ENCODE measurements around the gene RAD54L2.
A peak's percentile ranks its signal among the peaks of the same experiment; 100 is the strongest.
"Not testable (repeated sequence)": the region's sequence is repeated elsewhere in the genome, so short reads cannot be mapped to it uniquely, and the experiment has no call there.

The RAD54L2 gene, protein sequence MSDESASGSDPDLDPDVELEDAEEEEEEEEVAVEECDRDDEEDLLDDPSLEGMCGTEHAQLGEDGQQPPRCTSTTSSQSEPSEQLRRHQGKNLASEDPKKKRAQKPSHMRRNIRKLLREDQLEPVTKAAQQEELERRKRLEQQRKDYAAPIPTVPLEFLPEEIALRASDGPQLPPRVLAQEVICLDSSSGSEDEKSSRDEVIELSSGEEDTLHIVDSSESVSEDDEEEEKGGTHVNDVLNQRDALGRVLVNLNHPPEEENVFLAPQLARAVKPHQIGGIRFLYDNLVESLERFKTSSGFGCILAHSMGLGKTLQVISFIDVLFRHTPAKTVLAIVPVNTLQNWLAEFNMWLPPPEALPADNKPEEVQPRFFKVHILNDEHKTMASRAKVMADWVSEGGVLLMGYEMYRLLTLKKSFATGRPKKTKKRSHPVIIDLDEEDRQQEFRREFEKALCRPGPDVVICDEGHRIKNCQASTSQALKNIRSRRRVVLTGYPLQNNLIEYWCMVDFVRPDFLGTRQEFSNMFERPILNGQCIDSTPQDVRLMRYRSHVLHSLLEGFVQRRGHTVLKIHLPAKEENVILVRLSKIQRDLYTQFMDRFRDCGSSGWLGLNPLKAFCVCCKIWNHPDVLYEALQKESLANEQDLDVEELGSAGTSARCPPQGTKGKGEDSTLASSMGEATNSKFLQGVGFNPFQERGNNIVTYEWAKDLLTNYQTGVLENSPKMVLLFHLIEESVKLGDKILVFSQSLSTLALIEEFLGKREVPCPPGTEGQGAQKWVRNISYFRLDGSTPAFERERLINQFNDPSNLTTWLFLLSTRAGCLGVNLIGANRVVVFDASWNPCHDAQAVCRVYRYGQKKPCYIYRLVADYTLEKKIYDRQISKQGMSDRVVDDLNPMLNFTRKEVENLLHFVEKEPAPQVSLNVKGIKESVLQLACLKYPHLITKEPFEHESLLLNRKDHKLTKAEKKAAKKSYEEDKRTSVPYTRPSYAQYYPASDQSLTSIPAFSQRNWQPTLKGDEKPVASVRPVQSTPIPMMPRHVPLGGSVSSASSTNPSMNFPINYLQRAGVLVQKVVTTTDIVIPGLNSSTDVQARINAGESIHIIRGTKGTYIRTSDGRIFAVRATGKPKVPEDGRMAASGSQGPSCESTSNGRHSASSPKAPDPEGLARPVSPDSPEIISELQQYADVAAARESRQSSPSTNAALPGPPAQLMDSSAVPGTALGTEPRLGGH (N-terminal part only)

DNA sequence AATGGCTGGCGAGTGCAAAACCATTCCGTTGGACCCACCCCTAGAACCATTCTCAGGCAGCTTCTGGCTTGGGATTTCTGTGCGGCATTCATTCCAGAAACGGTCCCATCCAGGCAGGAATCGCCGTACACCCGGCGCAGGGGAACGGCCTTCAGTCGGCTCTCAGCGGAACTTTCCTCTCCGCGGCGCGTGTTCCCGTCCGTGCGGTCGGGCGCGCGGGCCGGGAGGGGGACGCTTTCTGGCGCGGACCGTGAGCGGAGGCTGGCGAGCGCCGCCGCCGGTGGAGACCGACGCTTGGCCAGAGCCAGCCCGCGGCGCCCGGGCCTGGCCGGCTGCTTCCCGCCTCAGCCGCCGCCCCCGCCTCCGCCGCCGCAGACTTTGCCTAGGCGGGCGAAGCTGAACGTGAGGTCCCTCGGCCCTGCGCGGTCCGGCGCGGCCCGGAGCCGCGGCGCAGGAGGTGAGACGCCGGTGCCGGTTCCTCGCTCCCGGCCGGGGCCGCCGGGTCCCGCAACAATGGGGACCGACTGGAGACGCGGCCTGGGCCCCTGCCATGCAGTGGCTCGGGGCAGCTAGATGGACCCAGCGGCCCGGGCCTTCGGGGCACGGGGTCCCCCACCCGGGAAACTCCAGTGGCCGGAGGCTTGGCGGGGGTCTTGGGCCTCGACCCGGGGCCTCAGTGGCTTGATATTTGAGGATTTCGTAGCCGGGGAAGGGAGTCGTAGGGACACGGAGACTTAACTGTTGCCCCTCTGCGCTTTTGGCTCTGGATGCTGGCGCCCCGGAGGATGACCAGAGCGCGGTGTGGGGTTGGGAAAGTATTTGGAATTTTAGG, at the start of gene RAD54L2:
RAD54L2 (plus strand) TSS at position 261 of the 832 bp plus-strand sequence. CDS start 51,702 bp downstream, outside the sequence.
- peak; percentile 77 for DNase-seq (ENCODE audit: low read depth)

- DNase-seq (ENCODE audit: low read depth), result peak; percentile 90
Observed at GRCh38 chr3:51498876-51499738, 39.4 kb upstream of the RAD54L2 start.

GRCh38 chr3:51500632-51501131, 37.8 kb upstream of the RAD54L2 start:
- DNase-seq (ENCODE audit: low read depth), result no peak

- peak; percentile 56 for DNase-seq (ENCODE audit: low read depth)
Observed at GRCh38 chr3:51501833-51502561, 36.5 kb upstream of the RAD54L2 start.

- no peak for DNase-seq (ENCODE audit: low read depth)
Observed at GRCh38 chr3:51502562-51502910, 36.0 kb upstream of the RAD54L2 start.

GRCh38 chr3:51503007-51503406, 35.5 kb upstream of the RAD54L2 start:
- no peak for DNase-seq (ENCODE audit: low read depth)

- DNase-seq (ENCODE audit: low read depth), result no peak
Observed at GRCh38 chr3:51508255-51508654, 30.3 kb upstream of the RAD54L2 start.

- no peak for DNase-seq (ENCODE audit: low read depth)
Observed at GRCh38 chr3:51510996-51511395, 27.5 kb upstream of the RAD54L2 start.

DNA sequence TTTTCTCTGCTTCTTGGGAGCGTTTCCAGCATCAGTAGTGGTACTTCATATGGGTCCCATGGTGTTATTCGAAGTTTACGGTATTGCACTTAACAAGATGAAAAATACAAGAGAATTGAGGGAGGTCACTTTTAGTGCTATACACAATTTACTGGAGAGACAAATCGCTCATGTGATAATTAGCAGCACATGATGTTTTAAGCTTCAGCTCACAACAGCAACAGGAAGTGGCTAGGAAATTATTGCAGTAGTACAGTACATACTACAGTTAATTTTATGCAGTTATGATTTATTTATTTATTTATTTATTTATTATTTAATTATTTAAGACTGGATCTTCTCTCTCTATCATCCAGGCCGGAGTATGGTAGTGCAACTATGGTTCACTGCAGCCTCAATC, 24.3 kb upstream of the RAD54L2 start:
- DNase-seq (ENCODE audit: low read depth), result no peak

GRCh38 chr3:51519848-51520247, 18.7 kb upstream of the RAD54L2 start:
- DNase-seq (ENCODE audit: low read depth), result no peak

GRCh38 chr3:51520906-51521730, 17.4 kb upstream of the RAD54L2 start:
- not testable (repeated sequence) for DNase-seq (ENCODE audit: low read depth)

- peak; percentile 42 for DNase-seq (ENCODE audit: low read depth)
Observed at GRCh38 chr3:51522273-51522962, 16.1 kb upstream of the RAD54L2 start.

- DNase-seq (ENCODE audit: low read depth), result not testable (repeated sequence)
Observed at GRCh38 chr3:51524874-51525273, 13.6 kb upstream of the RAD54L2 start.

GRCh38 chr3:51530485-51530884, 8.0 kb upstream of the RAD54L2 start:
- no peak for DNase-seq (ENCODE audit: low read depth)

DNA sequence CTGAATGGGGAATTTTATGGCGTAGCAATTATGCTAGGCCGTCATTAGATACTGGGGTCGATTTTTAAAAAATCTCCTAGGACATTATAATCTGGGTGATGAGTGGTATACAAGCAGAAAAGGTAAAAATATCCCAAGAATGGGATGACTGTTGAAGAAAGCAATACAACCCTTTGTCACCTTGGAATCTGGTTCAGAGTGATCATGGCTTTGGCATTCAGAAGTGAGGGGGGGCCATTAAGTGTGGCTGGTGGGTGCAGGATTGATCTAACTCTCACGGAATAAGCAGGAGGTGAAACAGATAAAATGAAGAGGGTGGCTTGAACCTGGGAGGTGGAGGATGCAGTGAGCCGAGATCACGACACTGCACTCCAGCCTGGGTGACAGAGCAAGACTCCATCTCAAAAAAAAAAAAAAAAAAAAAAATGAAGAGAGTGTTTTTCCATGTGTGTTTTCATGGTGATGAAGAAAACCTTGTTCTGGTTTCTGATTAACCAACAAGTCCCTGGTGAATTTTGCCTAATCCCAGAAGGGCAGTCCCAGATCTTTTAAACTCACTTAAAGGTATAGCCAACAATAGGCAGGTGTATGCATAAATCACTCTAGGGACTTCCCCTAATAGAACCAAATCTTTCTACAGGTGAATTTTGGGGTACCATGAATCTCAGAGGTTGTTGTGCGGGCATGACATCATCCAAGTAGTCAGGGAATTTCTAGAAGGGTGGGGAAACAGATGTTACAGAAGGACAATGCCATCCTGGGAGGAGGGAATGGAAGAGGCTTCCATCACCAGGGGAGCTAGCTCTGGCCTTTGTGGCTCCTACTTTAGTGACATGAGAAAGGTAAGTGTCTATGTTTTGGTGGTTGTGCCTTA, 3.1 kb upstream of the RAD54L2 start:
- no peak for DNase-seq (ENCODE audit: low read depth)

- DNase-seq (ENCODE audit: low read depth), result not testable (repeated sequence)
Observed at GRCh38 chr3:51537631-51538030, 888 bp upstream of the RAD54L2 start.

DNA sequence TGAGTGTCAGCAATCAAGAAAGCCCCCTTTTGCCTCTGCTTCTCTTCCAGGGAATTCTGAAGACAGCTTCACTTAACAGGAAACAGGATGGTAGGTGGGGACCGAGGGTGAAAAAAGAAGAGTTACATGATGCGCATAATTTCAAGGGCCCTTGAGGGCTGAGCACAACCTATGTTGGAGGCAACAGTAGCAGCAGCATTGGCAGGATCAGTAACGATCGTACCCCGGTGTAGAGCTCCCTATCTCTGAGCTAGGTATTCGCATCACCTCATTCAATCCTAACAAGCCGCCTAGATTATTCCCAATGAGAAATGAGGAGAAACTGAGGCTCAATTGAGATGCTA, 432 bp upstream of the RAD54L2 start:
- DNase-seq (ENCODE audit: low read depth), result no peak
